ENCODE results near the gene CARS1.

The CARS1 gene

GRCh38 chr11:3090096-3090901 lies 33.1 kb upstream of the CARS1 start:
- Histone ChIP-seq H3K4me3 (ENCODE audit: low read length) (no peak overlapping the region), H3K79me2 (ENCODE audit: control insufficient read depth, low read length) (no peaks in the 10 kb centered on the region), H4K20me1 (ENCODE audit: control insufficient read depth, insufficient read depth, low read depth, low read length) (no peaks in the 10 kb centered on the region), H3K9me3 (ENCODE audit: control insufficient read depth, insufficient read depth, low read length) (no peaks in the 10 kb centered on the region), H3K9me2 (replicated peaks; ENCODE audit: control insufficient read depth, low read length) (no peaks in the 10 kb centered on the region), H3K4me2 (ENCODE audit: low read length) (no peak overlapping the region), H3K36me3 (ENCODE audit: control insufficient read depth, low read length) (no peaks in the 10 kb centered on the region), H3F3A (ENCODE audit: control insufficient read depth, insufficient read depth) (no peaks in the 10 kb centered on the region), H3K27me3 (ENCODE audit: control insufficient read depth, low read length) (no peaks in the 10 kb centered on the region), H3K27ac (ENCODE audit: low read depth, low read length) (no peak overlapping the region), H3K4me1 (ENCODE audit: control insufficient read depth, low read length) (peaks cover 6% of the 10 kb centered on the region; the same call in 1 of the 2 replicates)
- TF ChIP-seq CTCF (IDR thresholded peaks at IDR 0.05; ENCODE audit: low read depth, low read length, poor library complexity, severe bottlenecking) (no peak), EZH2phosphoT487 (IDR thresholded peaks at IDR 0.05; ENCODE audit: borderline replicate concordance, low read length) (no peak)

DNA sequence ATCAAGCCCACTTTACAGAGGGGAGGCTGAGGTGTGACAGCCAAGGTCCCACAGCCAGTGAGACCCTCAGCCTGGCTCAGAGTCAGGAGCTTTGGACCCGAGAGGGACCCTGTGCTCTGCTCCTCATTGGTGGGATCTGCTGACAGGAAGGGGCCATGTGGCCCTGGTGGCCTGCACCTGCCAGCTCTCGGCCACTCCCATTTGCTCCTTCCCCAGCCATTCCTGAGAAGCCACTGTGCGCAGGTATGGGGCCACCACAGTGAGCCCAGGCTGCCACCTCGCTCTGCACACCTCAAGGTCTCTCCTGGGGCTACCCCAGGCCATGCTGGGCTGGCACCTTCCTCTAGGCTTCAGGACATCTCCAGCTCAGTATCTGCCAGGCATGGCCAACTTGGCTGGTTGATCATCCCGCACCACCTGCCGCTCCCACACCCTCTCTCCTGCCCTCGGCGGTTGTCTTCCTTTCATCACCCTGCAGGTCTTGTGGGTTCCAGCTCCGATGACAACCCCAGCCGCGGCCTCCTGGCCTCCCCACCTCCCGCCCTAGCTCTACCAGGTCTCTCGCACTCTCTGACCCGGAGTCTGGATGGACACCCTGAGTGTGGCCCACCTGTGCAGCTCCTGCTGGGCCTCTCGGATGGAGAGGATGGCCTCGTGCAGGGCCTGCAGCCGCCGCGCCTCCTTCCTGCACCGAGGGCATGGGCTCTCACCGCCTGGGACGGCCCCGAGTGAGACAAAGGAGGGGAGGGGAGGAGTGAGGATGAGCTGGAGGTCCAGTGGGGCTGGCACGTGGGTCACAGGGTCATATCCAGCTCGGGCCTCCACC lies 32.2 kb upstream of the CARS1 start:
- no peak for TF ChIP-seq CTCF (IDR thresholded peaks at IDR 0.05; ENCODE audit: low read depth, low read length, poor library complexity, severe bottlenecking)
- Histone ChIP-seq H3K9me2 (replicated peaks; ENCODE audit: control insufficient read depth, low read length) (no peaks in the 10 kb centered on the region), H3K27ac (ENCODE audit: low read depth, low read length) (no peak overlapping the region), H3K4me2 (ENCODE audit: low read length) (no peak overlapping the region), H3K36me3 (ENCODE audit: control insufficient read depth, low read length) (no peaks in the 10 kb centered on the region), H3K27me3 (ENCODE audit: control insufficient read depth, low read length) (no peaks in the 10 kb centered on the region), H4K20me1 (ENCODE audit: control insufficient read depth, insufficient read depth, low read depth, low read length) (no peaks in the 10 kb centered on the region), H3F3A (ENCODE audit: control insufficient read depth, insufficient read depth) (no peaks in the 10 kb centered on the region), H3K4me1 (ENCODE audit: control insufficient read depth, low read length) (peaks cover 6% of the 10 kb centered on the region; the same call in 1 of the 2 replicates), H3K9me3 (ENCODE audit: control insufficient read depth, insufficient read depth, low read length) (no peaks in the 10 kb centered on the region), H3K79me2 (ENCODE audit: control insufficient read depth, low read length) (no peaks in the 10 kb centered on the region), H3K4me3 (ENCODE audit: low read length) (no peak overlapping the region)

- H3K79me2 ChIP-seq (ENCODE audit: control insufficient read depth, low read length) = no peaks in the 10 kb centered on the region
- no peak overlapping the region for H3K4me3 ChIP-seq (ENCODE audit: low read length)
- H3K4me1 ChIP-seq (ENCODE audit: control insufficient read depth, low read length) = peaks cover 6% of the 10 kb centered on the region; the same call in 1 of the 2 replicates
- H3K36me3 ChIP-seq (ENCODE audit: control insufficient read depth, low read length) = no peaks in the 10 kb centered on the region
- no peaks in the 10 kb centered on the region for H3K9me3 ChIP-seq (ENCODE audit: control insufficient read depth, insufficient read depth, low read length)
- no peak overlapping the region for H3K27ac ChIP-seq (ENCODE audit: low read depth, low read length)
- H3K27me3 ChIP-seq (ENCODE audit: control insufficient read depth, low read length) = no peaks in the 10 kb centered on the region
- H3F3A ChIP-seq (ENCODE audit: control insufficient read depth, insufficient read depth) = no peaks in the 10 kb centered on the region
- TF ChIP-seq EZH2phosphoT487 (IDR thresholded peaks at IDR 0.05; ENCODE audit: borderline replicate concordance, low read length) (no peak), CTCF (IDR thresholded peaks at IDR 0.05; ENCODE audit: low read depth, low read length, poor library complexity, severe bottlenecking) (no peak)
- no peak overlapping the region for H3K4me2 ChIP-seq (ENCODE audit: low read length)
- H4K20me1 ChIP-seq (ENCODE audit: control insufficient read depth, insufficient read depth, low read depth, low read length) = no peaks in the 10 kb centered on the region
- no peaks in the 10 kb centered on the region for H3K9me2 ChIP-seq (replicated peaks; ENCODE audit: control insufficient read depth, low read length)
Measured at GRCh38 chr11:3088806-3089205, 31.6 kb upstream of the CARS1 start.

Data from DOHH2 (cell line).